ENCODE data around the gene USP3.
A peak's percentile ranks its signal among the peaks of the same experiment; 100 is the strongest.

DNA sequence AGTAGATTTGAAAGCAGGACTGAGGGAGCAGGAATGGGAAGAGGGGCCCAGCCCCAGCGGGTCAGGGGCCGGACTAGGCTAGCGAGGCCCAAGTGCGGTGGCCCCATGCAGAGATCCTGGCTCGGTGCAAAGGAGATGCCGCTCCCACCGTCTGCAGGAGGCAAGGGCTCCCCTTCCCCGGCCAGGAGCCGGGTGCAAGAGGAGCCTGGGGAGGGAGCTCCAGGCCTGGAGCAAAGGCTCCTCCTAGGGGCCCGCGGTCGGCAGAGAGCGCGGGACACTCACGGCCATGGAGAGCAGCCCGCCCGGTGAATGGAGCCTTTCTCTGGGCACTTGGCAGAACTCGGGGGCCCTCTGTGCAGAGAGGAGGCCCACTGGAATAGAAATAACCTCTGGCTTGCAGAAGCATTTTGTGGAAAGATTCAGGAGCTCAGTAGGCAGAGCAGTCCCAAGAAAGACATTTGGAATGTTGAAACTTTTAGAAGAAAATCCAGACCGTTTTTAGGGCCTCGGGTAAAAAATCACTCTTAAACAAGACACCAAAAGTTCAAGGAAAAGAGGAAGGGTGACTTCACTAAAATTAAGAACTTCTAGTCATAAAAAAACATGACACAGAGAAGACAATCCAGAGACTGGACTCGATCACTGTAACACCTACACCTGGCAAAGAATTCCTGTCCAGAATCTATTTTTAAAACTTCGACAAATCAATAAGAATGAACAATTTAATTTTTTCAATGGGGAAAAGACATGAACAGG lies 43.0 kb upstream of the USP3 start:
- TF ChIP-seq CTCF (IDR thresholded peaks at IDR 0.05) (peak in 1 of 5 experiments; percentile 16), POLR2A (IDR thresholded peaks at IDR 0.05) (no peak), POLR2AphosphoS5 (IDR thresholded peaks at IDR 0.05) (no peak)

Data from transverse colon (tissue), 4 donors.